ENCODE measurements around the gene FAM118B.

Gene FAM118B

DNA sequence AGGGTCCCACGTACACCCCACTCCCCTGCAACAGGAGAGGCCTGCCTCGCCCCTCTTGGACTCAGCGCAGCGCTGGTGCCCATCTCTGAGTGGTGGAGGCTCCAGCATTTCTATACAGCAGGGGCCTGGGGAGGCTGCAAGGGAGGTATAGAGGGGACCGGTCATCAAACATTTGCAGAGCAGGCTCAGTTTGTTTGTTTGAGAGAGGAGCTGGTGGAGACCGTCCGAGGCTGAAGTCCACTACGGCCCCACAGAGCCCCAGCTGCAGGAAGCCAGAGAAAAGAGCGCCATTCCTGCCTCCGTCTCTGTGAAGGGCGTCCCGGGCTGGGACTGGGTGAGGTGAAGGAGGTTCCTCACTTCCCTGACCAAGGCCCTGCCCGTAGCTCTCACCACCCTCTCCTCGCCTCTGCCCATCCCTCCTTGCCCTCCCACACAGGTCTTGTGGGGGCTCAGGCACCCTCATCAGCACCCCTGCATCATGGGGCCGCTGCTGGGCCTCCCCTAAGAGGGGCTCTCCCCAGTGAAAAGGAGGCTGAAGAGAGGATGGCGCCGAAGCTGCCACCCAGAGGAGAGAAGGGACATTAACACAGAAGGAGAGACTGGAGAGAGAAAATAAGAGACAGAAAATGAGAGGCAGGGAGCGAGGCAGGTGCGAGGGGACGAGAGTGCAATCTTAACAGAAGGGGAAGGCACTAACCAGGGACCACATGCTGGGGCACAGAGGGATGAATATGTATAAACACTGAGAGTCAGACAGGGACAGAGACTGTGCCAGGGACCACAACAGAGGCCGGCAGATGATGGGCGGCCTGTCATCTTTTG lies 24.7 kb upstream of the FAM118B start:
- peak; percentile 54 for DNase-seq

DNA sequence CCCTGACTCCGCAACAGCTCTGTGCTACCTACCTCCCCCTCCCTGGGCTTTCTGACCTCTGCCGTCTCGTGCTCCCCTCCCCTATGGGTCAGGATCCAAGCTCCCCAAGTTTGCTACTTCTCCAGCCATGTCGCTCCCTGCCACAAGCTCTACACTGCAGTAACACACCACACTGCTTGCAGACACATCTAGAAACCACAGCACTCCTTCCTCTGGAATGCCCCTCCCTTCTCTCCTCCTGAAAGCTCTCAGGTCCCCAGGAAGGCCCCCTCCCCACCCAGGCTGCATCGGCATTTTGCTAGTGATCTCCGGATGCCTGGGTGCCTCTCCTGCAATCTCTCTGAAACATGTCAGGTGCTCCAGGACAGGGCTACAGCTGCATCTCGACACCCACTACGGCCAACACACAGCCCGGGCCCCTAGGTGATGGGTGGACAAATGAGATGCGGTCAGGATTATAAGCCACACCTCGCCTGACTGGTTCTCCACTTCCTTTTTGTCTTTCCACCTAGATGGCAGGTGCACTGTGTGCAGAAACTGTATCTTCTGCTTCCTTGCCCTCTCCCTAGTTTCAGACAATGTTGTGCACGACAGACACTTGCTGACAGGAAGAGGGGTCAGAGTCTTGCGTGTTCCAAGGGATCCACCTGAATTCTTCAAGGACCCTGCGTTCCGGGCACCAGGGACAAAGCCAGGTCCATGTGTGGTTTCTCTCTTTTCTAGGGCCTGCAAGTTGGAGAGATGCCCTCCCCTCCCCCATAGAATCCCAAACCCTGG lies 23.1 kb upstream of the FAM118B start:
- DNase-seq, result no peak

DNA sequence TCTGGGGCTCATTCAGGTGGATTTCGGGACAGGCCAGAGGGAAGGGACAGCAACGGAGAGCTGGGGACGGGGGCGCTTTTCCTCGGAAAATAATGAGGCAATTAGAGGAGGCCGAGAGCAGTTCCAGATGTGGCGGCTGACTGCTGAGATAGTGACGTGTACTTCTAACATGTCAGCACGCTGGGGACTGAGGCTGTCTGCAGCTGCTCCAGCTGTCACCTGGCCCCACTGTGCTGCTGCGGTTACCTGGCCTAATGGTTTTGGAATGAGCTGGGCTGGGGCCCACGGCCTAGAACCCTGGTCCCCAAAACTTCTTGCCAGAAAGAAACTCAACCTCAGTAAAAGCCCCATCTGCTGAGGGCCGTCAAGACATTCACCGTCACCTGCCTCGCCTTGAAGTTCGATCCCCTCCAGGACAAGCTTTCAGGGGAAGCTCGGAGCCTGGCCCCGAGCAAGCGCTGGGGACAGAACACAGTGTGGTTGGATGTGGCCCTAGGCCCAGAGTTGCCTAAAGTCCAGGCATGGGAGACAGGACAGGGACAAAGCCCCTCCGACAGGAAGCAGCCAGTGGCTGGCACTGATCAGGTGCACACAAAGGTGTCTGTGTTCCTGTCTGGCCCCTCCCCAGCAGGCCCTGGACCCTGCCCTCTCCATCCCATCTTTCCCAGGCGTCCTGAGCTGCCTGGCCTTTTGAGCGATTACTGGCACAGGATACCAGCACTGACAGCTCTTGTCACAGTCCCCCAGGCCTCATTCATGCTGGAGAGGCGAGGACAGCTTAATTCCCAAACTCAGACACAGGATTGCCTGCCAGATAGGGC lies 22.3 kb upstream of the FAM118B start:
- DNase-seq, result no peak

DNA sequence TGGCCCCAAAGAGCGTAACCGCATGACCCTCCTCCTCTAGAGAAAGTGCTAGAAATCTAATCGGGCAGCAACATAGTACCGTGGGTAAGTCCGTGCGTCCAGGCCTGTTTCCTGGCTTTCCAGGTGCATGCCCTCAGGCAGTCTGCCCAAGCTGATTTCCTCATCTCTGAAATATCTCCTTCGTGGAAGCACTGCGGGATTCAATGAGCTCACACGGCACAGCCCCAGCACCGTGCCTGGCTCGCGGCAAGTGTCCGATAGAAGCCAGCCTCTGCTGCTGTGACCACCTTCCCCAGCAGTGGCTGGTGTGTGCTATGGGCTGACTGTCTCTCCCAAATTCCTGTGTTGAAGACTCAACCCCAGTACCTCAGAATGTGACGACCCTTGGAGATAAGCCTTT lies 20.8 kb upstream of the FAM118B start:
- no peak for DNase-seq

DNA sequence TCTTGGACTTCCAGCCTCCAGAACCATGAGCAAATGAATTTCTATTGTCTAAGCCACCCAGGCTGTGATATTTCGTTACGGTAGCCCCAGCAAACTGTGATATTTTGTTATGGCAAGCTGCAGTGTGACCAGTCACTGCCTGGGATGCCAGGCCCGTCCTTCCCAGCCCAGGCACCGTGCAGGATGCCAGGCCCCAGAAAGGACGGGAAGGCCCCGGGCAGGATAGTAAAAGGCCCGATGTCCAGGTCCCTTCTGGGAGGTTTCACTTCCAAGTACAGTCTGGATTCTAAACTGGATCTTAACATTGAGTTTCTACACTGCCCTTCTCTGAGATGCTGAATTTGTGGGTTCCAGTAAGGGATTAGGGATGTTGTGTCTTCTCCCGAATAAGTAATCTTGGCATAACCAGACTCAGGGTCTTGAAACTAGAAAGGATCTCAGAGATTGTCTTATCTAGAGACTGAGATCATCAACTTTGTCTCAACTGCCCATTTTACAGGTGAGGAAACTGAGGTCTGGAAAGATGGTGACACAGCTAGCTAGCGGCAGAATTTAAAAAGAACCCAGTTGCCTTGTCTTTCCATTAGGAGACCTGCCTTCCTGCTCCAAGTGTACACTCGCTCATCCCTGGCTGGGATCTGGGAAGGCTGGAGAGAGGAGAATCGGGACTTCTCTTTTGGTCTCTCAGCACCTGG lies 20.1 kb upstream of the FAM118B start:
- no peak for DNase-seq

DNA sequence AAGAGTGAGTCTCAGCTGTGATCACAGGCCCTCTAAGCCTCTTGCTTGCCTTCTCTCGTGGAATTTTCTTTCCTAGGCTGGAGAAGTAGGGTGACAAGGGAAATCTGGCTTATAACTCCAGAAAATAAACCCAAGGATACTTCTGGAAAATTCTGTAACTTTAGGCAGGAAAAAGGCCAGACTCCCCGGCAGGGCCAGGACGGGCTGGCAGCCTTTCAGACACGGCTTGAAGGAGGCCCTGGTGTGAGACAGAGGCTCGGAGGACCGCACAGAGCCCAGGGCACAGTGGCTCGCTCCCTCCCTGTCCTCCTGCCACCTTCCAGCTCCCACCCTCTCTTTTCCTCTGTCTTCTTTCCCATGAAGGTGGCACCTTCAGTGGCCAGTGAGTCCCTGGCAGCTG lies 19.2 kb upstream of the FAM118B start:
- DNase-seq, result no peak

DNA sequence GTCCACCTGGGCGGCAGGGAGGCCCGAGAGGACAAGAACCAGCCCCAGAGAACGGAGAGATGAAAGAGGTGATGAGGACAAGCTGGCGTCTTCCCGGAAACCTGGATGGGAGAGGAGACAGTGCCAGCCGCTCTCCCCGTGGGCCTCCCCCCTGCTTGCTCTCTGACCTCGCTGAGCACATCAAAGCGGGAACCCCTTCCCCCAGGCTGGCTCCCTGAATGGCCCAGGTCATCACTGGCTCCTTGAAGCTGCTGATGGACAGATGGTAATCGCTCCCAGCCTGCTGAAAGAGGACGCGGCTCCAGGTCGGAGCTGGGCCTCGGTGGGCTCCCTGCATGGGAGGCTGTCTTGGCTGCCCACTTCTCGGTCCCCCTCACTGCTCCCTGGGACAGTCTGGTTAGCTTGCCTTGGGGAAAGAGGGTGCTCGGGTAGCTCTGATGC lies 18.5 kb upstream of the FAM118B start:
- DNase-seq, result no peak

DNA sequence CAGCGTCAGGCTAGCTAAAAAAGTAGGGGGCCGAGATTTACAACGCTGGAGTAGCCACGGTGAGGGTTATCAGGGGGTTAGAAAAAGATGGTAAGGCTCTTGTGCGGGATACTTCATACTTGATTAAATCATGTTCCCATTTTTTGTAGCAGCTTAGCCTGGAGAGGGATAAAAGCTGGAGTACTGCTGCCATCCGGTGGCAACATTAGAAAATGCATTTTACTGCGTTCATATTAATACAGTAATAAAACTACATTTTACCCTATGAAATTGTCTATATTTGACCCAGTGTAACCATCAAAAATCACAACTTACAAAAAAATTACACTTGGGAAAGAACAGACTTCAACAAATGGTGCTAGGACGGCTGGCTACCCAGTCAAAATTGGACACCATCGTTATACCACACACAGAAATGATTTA lies 17.4 kb upstream of the FAM118B start:
- DNase-seq, result peak; percentile 89

DNA sequence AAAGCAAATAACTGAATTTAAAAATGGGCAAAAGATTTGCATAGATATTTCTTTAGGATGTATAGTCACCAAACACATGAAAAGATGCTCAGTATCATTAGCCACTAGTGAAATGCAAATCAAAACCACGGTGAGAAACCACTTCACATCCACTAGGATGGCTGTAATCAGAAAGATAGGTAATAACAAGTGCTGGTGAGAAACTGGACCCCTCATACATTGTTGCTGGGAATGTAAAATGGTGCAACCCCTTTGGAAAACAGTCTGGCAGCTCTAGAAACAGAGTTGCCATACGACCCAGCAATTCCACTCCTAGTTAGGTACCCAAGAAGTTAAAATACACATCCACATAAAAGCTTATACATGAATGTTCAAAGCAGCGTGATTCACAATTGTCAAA lies 16.5 kb upstream of the FAM118B start:
- no peak for DNase-seq

DNA sequence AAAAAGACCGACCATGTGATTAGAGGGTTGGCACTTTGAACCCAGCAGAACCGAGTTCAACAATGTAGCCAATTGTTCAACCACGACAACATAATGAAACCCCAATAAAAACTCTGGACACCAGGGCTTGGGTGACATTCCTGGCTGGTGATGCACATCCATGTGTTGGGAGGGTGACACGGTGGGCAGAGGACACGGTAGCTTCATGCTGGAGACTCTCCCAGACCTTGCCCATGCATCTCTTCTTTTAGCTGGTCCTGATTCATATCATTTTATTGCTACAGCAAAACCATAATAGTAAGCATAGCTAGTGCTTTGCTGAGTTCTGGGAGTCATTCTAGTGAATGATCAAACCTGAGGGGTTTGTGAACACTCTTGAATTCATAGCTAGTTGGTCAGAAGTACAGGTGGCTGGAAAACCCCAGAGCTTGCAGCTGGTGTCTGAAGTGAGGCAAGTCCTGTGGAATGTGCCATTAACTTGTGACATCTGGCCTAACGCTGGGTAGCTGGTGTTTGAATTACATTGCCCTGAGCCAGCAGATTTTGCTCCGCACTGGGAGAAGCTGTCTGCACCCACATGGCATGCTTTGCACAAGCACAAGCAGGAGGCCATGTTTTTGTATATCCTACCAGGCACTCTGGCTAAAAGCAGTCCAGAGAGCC lies 14.2 kb upstream of the FAM118B start:
- DNase-seq, result no peak

DNA sequence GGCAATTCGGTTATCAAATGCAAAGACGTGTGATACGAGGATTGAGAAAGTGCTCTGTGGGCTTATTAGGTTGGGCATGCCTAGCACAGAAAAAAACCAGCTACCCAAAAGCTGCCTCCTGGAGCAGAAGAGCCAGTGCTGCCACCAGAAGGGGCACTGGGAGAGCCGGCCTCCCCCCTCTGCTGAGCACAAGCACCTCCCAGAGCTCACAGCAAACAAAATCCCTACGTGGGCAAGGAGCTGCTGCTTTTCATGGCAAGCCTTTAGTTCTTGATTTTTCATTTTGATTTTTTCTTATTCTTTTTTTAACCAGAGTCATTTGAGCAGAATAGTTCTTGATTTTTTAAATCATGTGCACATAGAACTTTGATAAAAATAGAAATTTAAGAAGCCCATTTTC lies 12.9 kb upstream of the FAM118B start:
- DNase-seq, result no peak

DNA sequence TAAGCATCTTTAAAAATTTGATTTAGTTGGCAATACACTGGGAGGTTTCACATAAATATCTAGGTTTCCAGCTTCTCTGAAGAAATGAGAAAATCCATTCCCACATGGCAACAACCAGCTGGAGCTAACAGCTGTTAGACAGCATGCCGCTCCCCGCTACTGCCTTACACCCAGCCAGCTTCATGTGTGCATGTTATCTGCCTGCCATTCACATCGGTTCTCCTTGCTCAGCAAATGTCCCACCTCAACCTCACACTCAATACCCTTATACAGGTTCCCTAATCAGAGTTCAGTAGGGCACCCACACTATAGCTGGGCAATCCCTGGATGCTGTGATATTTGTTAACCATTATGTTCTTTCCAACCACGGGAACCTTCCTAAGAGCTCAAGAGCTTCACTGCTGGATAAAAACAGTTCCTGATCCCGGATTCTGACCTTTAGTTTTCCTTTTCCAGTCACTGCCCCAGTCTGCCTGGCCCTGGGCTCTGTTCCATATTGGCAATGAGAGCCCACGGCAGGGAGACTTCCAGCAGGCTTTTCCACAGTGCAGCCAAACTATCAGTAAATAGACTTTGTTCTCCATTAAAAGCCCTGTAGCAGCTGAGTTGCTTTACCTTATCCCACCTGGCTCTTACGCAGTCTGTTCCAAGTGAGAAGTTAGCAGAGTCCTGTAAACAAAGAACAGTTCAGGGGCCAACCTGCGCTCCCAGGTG lies 8.8 kb upstream of the FAM118B start:
- DNase-seq, result no peak

DNA sequence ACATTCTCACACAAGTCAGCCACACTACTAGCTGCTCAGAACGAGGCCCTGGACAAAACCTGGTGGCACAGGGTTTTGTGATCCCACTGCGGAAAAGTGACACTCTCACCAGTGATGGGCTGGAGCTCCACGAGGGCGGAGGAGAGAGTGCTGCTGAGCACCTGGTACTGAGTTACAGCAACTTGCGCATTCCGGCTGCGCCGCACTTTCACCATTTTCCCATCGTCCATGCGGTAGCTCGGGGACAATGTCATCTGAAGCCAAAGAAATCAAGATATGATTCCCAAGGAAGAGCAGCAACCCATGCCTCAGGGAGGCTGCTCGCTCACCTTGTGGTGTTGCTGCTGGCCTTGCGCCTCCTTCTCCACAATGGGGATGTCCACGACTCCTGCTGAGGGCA lies 6.2 kb upstream of the FAM118B start:
- DNase-seq, result no peak

DNA sequence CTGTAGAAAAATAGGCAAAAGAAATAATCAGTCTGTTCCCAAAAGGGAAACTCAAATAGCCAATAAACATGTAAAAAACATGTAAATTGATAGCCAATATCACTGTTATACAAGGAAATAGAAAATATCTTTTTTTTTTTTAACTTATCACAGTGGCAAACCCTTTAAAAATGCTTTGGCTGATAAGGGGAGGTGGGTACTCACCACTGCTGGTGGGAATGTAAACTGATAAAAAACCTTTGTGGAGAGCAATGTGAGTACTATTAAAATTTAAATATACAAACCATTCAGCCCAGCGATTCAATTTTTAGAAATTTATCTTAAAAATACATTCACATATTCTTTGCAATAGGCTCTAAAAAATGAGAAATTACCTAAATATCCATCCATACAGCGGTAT lies 3.7 kb upstream of the FAM118B start:
- no peak for DNase-seq

DNA sequence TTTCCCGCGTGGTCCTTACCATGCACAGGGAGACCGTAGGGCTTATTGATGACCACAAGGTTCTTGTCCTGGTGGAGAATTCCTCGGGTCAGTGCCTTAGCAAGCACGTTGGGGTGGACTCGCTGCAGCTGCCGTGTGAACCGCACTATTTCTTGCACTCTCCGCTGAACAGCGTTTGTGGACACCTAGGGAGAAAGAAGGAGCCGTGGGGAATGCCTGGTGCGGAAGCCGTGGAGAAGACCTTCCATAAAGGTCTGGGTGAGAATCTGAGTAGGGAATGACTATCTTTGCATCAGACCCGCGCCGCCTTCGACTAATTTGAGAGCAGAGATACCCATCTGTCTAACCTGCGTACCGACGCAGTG lies 729 bp upstream of the FAM118B start:
- no peak for DNase-seq

DNA sequence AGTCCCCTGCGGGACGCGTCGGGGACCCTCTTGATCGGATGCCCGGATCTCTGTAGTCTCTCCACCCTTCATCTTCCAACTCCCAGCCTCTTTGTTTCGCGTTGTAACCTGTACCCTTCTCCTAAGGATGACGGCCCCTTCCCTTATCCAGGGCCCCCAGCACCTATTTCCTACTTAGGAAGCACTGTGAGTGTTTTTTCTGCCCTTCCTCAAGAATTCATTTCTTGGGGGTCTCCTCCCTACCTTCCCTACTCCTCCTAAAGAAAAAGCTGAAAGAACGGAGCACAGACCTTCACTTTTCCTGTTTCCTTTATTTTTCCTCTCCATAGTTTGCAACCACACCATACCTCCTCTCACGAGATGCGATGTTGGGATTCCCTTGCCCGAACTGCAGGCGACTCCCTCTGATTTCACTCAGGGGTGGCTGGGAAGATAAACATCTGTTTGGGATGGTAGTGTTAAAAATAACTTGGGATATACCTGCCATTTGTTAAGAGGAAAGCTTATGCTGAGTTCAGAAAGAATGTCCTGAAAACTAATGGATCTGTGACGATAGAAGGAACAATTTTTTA lies 593 bp downstream of the FAM118B start:
- DNase-seq, result no peak

DNA sequence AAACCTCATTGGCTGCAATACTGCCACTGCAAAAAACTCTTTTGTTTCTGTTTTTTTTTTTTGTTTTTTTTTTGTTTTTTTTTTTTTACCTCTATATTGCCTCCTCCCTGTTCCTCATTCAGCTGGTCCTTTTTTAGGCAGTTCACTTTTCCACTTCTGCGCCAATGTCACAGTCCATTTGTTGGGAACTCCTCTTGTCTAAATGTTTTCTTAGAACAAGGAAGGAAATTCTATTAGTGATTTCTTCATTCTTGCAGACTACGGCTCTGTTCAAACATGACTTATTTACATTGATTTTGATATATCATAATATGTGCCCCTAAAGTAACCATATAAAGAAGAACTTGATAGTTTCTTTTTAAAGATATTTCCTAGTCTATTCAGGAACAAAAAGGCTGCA lies 2.9 kb downstream of the FAM118B start:
- DNase-seq, result no peak

DNA sequence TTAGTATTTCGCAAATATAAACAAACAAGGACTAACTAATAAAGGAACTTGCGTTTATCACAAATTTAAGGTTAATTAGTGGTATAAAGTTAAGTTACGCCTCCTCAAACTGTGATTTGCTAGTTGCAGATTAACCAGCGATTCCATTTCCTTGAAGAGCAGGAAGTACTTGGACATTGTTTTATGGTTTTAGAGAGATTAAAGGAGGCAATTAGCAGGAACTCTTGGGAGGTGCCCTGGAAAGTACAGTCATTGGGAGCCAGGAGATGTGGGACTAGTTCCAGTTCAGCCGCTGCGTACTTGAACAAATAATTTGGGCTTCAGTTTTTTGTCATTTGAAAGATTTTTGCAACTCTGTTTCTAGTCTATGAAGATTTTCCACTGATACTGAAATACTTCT lies 3.3 kb downstream of the FAM118B start:
- DNase-seq, result no peak

DNA sequence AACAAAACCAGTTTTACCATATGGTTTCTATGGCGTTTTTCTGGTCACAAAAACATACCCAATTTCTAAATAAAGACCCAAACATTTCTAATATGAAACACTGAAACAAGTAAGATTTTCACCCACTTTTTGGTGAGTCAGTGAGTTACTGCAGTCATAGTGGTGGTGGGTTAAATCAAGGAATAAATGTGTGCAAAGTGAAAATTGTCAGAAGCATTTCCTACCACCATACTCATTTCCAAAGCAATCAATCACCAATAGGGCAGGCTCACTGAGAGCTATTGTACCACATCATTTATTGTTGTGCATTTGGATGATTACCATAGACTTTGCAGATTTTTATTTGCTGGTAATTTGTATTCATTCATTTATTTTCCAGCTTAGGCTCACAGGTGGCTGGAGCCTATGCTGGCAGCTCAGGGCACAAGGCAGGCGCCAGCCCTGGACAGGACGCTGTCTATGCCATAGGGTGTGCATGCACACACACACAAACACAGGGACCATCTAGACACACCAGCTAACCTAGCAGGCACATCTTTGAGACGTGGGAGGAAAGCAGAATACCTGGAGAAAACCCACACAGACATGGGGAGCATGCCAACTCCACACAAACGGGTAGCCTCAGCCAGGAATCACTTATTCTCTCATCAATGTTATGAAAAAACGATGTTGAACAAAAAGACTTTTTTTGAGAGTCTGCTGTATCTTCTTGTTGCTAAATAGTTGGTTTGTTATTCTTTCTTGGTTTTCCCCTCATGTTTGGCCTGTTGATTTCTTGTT lies 5.1 kb downstream of the FAM118B start:
- DNase-seq, result no peak

DNA sequence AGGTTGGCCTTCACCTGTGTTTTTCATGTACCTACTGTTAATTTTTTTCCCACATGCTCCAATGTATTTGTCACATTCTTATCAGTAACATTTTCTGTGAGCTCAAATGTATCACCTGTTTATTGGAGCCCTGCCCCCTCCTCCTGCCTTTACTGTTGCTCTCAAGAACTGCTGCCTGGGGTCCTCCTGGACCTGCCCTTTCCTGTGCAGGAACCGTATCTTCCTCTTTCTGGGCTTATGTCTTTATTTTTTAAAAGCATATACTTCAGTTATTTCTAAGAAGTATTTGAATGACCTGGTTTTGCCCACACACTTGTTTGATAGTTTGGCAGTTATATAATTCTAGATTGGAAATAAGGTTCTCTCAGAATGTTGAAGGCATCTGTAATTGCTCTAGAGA lies 5.9 kb downstream of the FAM118B start:
- DNase-seq, result no peak
